EH (cell line): ENCODE data around the gene PROK1.
A peak's percentile ranks its signal among the peaks of the same experiment; 100 is the strongest.

ENCODE experiments used
- DNase-seq: peaks from one replicate; pipeline ENCODE4 v3.0.0-alpha.2; 2015; ENCODE audit warnings: low read depth

PROK1 gene

GRCh38 chr1:110465038-110465813 is 14.3 kb downstream of the PROK1 start:
- DNase-seq: no peak

- DNase-seq: no peak
Measured at GRCh38 chr1:110465814-110466380, 14.9 kb downstream of the PROK1 start.

- no peak for DNase-seq
Measured at GRCh38 chr1:110466646-110467280, 15.8 kb downstream of the PROK1 start.

GRCh38 chr1:110471131-110471530 is 20.2 kb downstream of the PROK1 start:
- DNase-seq: no peak

GRCh38 chr1:110472546-110472945 is 21.6 kb downstream of the PROK1 start:
- no peak for DNase-seq

GRCh38 chr1:110474444-110474843 is 23.5 kb downstream of the PROK1 start:
- DNase-seq: no peak

GRCh38 chr1:110475362-110476027 is 24.5 kb downstream of the PROK1 start:
- DNase-seq: no peak

- peak; percentile 13 for DNase-seq
Measured at GRCh38 chr1:110476028-110476765, 25.2 kb downstream of the PROK1 start.

GRCh38 chr1:110477041-110477440 is 26.1 kb downstream of the PROK1 start:
- DNase-seq: peak; percentile 69

- DNase-seq: no peak
Measured at GRCh38 chr1:110477445-110477957, 26.6 kb downstream of the PROK1 start.

- DNase-seq: no peak
Measured at GRCh38 chr1:110477967-110478640, 27.2 kb downstream of the PROK1 start.

GRCh38 chr1:110478886-110479285 is 27.9 kb downstream of the PROK1 start:
- DNase-seq: no peak

- no peak for DNase-seq
Measured at GRCh38 chr1:110480356-110481096, 29.6 kb downstream of the PROK1 start.

GRCh38 chr1:110481968-110482623 is 31.1 kb downstream of the PROK1 start:
- DNase-seq: no peak

GRCh38 chr1:110482662-110483307 is 31.8 kb downstream of the PROK1 start:
- DNase-seq: no peak

GRCh38 chr1:110483308-110483685 is 32.3 kb downstream of the PROK1 start:
- DNase-seq: no peak

GRCh38 chr1:110484801-110485200 is 33.9 kb downstream of the PROK1 start:
- no peak for DNase-seq

GRCh38 chr1:110485725-110486124 is 34.8 kb downstream of the PROK1 start:
- peak; percentile 5 for DNase-seq

GRCh38 chr1:110487726-110488125 is 36.8 kb downstream of the PROK1 start:
- no peak for DNase-seq

GRCh38 chr1:110488161-110488560 is 37.2 kb downstream of the PROK1 start:
- DNase-seq: no peak
